ENCODE data around the gene PDE4A. TPM values are rescaled to one million over a fixed set of nuclear protein-coding genes. Genes with fewer than 3 reads are reported as not detected.

PDE4A gene
- total RNA-seq, 1 donor from 2014 or later = 18.8 TPM

DNA sequence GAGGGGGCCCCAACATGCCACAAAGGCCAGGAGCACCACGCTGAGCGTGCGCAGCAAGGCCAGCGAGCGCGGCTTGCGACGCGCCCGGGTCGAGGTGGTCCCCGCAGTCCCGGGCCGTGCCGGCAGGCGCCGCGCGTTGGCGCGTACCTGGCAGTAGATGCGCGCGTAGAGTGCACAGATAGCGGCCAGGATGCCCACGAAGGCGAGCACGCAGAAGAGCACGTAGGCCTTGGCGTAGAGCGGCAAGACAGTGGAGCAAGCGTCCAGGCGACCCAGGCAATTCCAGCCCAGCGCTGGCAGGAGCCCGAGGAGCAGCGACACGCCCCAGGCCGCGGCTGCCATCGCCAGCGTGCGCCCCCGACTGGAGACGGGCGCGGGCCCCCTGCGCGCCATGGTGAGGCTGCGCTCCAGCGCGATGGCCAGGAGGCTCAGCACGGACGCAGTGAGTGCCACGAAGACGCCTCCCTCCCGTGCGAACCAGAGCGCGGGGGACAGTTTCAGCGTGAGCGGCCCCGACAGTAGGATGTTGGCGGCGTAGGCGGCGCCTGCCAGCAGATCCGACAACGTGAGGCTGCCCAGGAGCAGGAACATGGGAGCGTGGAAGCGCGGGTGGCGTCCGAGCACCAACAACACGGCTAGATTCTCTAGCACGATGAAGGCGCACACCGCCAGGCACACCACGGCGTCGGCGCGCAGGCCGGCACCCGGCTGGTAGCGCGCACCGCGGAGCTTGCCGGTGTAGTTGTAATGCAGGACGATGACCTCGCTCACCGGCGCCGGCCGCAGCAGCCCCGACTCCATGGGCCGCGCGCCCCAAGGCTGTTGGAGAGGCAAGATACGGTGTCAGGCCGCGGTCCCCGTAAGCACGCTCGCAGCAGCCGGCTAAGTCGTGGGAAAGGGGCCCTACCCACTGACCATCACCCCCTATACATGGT is 94.1 kb downstream of the PDE4A start:
- DNase-seq (ENCODE audit: low spot score) = no peak
- H3K4me3 Mint-ChIP-seq (ENCODE audit: unreplicated experiment) = no peak overlapping the region
- no peaks in the 10 kb centered on the region for H3K36me3 Mint-ChIP-seq (ENCODE audit: low read depth)
- H3K27ac Mint-ChIP-seq (ENCODE audit: unreplicated experiment) = no peak overlapping the region
- TF ChIP-seq CTCF (IDR thresholded peaks at IDR 0.05) = no peak
- peaks cover 35% of the 10 kb centered on the region for H3K4me1 Mint-ChIP-seq (ENCODE audit: low read depth)
- H3K9me3 Mint-ChIP-seq (ENCODE audit: low read depth) = no peaks in the 10 kb centered on the region
- H3K27me3 Mint-ChIP-seq (ENCODE audit: low read depth) = no peaks in the 10 kb centered on the region

- peaks cover 31% of the 10 kb centered on the region for H3K4me1 Mint-ChIP-seq (ENCODE audit: low read depth)
- no peak for TF ChIP-seq CTCF (IDR thresholded peaks at IDR 0.05)
- H3K27ac Mint-ChIP-seq (ENCODE audit: unreplicated experiment) = no peak overlapping the region
- H3K4me3 Mint-ChIP-seq (ENCODE audit: unreplicated experiment) = peak overlapping the region; percentile 79
- no peaks in the 10 kb centered on the region for H3K27me3 Mint-ChIP-seq (ENCODE audit: low read depth)
- no peaks in the 10 kb centered on the region for H3K36me3 Mint-ChIP-seq (ENCODE audit: low read depth)
- no peaks in the 10 kb centered on the region for H3K9me3 Mint-ChIP-seq (ENCODE audit: low read depth)
- DNase-seq (ENCODE audit: low spot score) = no peak
Measured at GRCh38 chr19:10516064-10516385, 95.7 kb downstream of the PDE4A start.

DNA sequence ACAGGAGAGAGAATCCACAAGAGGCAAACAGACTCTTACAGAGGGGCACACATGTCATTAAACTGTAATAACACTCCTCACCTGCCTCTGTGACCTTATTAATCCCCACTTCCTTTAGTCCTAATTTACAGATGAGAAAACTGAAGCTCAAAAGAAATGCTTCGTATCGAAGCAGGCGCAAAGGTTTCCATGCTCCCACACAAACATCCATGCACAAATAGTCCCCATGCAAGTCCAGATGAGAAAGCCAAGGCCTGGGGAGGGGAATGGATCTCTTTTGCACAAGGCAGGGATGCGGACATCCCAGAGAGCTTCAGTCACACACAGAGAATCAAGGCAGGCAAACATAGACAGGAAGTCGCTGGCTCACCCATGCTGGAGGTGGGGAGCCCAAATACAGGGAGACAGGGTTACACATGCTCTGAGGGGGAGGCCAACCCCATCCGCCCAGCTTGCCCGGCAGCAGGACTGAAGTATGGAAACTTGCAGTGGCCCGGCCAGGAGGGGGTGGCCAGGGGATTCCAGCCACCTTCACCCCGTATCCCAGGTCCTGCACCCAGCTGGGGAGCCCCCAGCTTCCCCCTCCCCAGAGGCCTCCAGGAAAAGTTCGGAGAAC is 96.4 kb downstream of the PDE4A start:
- H3K9me3 Mint-ChIP-seq (ENCODE audit: low read depth) = no peaks in the 10 kb centered on the region
- H3K4me1 Mint-ChIP-seq (ENCODE audit: low read depth) = peaks cover 31% of the 10 kb centered on the region
- H3K27me3 Mint-ChIP-seq (ENCODE audit: low read depth) = no peaks in the 10 kb centered on the region
- H3K4me3 Mint-ChIP-seq (ENCODE audit: unreplicated experiment) = peak overlapping the region; percentile 79
- TF ChIP-seq CTCF (IDR thresholded peaks at IDR 0.05) = no peak
- no peak for DNase-seq (ENCODE audit: low spot score)
- no peaks in the 10 kb centered on the region for H3K36me3 Mint-ChIP-seq (ENCODE audit: low read depth)
- peak overlapping the region; percentile 80 for H3K27ac Mint-ChIP-seq (ENCODE audit: unreplicated experiment)

DNA sequence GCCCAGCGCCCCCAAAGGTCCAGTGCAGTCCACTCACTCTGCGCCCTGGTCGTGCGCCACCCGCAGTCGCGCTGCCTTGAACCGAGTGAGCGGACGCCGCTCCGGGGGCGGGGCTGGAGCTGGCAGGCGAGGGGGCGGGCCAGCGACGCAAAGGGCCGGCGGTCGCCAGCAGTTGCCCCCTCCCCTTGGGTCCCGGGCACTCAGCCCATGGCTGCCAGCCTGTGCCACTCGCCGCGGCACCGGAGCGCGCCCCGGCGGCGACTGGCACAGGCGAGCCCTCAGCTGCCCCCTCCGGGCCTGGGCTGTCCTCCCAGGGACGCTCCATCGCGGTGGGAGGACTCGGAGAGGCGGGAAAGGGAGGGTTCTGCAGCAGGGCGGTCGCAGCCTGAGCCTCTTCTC is 97.0 kb downstream of the PDE4A start, which contains the start of gene S1PR5:
S1PR5 (minus strand) TSS at position 87 of the 399 bp plus-strand sequence. CDS start 2,436 bp downstream, outside the sequence.
- Mint-ChIP-seq H3K4me1 (ENCODE audit: low read depth) (peaks cover 31% of the 10 kb centered on the region), H3K36me3 (ENCODE audit: low read depth) (no peaks in the 10 kb centered on the region), H3K4me3 (ENCODE audit: unreplicated experiment) (peak within 1 kb of the TSS; percentile 79), H3K27ac (ENCODE audit: unreplicated experiment) (peak within 1 kb of the TSS; percentile 80), H3K27me3 (ENCODE audit: low read depth) (no peaks in the 10 kb centered on the region), H3K9me3 (ENCODE audit: low read depth) (no peaks in the 10 kb centered on the region)
- no peak for DNase-seq (ENCODE audit: low spot score)
- peak; percentile 49 for TF ChIP-seq CTCF (IDR thresholded peaks at IDR 0.05)

DNA sequence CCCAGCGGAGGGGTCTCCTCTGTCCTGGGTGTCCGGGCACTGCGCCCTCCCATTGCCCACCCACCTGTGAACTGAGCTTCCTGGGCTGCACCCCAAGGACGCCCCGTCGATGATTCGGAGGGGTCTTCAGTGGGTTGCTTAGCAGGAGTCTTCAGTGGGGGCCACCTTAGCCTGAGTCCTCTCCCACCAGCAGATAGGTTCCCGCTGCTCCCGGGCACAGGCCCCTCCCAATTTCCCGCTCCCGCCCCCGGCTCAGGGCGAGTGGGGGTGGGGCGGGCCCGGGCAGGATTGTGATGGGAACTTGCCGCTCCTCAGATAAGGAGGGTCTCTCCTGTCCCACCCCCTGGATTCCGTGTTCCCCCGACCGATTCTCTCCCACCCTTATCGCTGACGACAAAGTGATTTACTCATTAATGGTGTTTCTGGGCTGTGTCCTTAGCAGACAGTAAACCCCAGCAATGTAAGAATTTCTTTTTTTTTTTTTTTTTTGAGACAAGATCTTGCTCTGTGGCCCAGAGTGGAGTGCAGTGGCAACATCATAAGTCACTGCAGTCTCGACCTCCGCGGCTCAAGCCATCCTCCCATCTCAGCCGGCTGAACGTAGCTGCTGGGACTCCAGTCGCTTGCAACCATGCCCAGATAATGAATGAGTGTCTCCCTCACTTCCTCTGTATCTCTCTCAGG is 97.6 kb downstream of the PDE4A start:
- Mint-ChIP-seq H3K27ac (ENCODE audit: unreplicated experiment) (peak overlapping the region; percentile 64), H3K4me1 (ENCODE audit: low read depth) (peaks cover 31% of the 10 kb centered on the region), H3K9me3 (ENCODE audit: low read depth) (no peaks in the 10 kb centered on the region), H3K36me3 (ENCODE audit: low read depth) (no peaks in the 10 kb centered on the region), H3K4me3 (ENCODE audit: unreplicated experiment) (peak overlapping the region; percentile 62), H3K27me3 (ENCODE audit: low read depth) (no peaks in the 10 kb centered on the region)
- DNase-seq (ENCODE audit: low spot score) = no peak
- TF ChIP-seq CTCF (IDR thresholded peaks at IDR 0.05) = no peak

Measured in chondrocyte (in vitro differentiated cells).